Putamen (tissue), 1 donor: Measurements from ENCODE around the gene RNF187.
"Not testable (repeated sequence)": the region's sequence is repeated elsewhere in the genome, so short reads cannot be mapped to it uniquely, and the experiment has no call there.

Source experiments
- DNase-seq: peaks from one replicate; pipeline ENCODE4 v3.0.0-alpha.2; 2016; ENCODE audit warnings: low spot score

The RNF187 gene

DNA sequence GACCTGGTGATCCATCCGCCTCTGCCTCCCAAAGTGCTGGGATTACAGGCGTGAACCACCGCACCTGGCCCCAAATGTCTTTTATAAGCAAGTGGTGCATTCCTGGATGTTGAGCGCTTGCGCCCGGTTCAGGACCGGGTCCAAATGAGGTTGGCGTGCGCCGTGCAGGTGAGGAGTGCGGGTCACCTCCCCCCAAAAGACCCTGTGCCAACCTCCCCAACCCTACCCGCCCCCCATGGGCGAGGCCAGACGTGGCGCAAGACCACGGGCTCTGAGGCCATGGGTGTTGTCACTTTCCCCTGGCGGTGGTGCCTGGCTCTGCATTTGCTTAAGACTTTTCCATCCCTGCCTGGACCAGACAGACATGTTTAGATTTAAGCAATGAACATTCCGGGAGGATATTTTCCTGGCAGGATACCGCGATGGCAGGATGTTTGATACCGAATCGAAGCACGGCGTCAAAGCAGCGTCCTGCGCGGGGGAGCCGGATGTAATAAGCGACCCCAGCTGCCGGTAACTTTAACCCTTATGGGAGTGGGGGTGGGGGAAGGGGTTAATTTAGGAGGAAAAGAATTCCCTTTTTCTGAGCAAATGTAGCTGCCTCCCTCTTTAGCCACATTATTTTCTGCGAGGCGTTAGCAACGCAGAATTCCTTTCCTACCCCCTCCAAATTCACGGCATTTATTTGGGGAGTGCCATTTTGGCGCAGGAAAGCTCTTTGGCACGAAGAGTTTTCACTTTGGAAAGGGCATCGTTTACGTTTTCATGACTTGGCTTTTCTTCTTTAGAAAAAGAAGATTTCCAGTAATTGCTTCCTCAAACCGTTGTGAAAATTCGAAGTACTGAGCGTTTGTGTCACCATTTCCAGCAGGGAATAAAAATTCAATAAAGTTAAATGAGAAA lies 27.8 kb upstream of the RNF187 start:
- peak; percentile 38 for DNase-seq

DNA sequence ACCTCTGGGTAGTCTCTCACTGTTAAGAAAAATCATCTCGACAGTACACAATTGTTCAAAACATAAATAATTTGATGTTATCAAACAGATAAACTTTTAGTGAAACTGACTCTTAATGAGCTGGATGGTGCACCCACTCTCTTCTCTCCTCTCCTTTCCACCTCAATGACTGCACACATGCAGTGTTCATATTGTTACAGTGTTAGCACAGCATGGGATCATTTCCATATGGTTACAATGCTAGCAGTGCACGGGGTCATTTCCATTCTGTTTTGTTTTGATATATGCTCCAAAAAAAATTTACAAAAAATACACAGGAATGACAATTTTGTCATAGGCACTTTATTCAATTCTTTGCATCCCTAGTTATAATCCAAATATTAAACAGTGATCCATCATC lies 26.4 kb upstream of the RNF187 start:
- no peak for DNase-seq

DNA sequence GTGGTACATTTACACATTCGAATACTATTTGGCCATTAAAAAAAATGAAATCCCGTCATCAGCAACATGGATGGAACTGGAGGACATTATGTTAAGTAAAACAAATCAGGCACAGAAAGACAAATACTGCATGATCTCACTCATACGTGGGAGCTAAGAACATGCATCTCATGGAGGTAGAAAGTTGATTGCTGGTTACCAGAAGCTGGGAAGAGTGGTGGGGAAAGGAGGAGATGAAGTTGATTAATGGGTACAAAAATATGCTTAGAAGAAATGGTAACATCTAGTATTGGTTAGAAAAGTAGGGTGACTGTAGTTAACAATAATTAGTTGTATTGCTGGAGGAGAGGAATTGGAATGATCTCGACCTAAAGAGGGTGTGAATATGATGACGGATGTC lies 24.6 kb upstream of the RNF187 start:
- DNase-seq = no peak

DNA sequence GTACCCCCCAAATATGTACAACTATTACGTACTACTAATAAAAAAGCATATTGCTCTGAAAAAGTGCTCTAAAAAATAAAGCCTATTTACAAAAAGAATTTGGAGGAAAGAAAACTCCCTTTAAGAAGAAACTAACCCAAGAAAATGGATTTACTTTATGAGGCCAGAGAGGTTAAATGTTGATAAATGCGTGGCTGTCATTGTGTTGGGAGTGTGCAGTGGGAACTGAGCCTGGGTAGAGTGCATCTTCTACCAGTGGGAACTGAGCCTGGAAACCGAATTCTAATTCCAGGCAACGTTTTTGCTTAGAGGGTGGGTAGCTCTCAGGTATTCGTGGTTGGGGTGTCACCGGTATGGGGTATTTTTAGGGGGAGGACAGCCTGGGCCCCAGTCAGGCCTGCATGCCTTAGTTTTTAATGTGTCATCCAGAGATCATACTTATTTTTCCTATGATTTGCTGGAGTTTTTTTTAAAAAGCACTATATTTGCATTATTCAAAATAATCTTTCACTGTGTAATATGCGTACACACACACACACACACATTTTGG lies 24.1 kb upstream of the RNF187 start:
- DNase-seq = no peak

DNA sequence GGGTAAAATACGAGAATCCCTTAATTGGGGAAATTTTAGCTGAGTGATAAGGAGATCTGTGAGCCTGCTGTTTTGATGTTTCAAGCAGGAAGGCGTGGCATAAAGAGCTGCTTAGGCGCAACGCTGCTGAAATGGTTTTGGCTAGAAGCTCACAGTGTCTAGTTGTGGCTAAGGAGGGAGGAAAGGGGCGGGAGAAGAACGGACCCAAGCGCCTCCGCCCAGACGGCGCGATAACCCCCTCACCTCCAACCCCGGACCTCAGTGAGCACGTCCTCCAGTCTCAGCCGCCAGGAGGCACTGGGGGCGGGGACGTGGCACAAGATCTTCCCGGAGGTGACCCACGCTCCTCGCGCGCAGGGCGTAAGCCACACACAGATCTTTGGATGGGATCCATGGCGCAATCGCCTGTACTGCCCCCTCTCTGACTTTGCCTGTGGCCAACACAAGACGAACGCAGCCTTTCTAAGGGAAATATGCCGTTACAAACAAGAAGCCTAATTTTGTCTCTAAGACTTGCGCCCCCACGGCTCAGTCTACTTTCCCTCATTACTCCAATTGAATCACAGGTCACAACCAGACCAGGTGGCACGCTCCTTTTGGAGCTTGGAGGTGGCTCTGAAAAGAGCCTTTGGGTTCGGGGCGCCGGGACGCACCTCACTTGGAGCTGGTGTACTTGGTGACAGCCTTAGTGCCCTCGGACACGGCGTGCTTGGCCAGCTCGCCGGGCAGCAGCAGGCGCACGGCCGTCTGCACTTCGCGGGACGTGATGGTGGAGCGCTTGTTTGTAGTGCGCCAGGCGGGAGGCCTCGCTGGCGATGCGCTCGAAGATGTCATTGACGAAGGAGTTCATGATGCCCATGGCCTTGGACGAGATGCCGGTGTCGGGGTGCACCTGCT lies 23.4 kb upstream of the RNF187 start:
- no peak for DNase-seq

DNA sequence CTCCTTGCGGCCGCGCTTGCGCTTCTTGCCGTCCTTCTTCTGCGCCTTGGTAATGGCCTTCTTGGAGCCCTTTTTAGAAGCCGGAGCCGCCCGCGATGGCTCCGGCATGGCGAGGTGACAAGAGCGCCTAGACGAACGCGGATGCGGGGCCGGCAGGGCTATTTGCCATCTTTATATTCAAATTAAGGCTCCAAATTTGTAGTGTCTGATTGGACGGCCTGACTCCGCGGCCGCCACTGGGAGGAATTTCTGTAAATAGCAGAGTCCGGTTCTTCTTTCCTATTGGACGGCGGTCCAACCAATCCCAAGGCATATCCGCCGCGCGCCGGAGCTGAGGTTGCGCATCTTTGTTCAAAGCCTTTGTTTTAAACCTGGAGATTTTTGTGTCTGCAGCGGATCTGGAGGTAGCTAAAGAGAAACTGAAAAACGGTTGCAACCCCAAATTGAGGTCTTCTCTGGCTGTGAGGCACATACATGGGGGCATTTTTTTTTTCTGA lies 22.6 kb upstream of the RNF187 start:
- peak; percentile 81 for DNase-seq

DNA sequence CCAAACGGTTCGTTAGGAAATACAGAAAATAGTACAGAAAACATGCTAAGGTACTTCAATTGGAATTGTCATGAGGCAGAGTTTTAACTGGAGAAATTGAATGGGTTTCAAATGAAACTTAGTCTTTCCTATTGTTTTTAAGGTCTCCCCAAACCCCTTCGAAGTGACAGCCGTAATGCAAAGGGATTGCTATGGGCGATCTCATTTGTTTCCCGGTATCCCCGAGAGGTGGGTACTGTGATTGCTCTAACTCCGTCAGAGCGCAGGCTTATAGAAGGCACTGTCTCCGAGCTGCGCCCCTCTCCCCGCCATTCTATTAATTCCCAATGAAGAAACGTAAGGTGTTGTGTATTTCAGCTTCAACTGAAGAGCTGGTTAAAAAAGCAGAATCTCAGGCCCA lies 22.0 kb upstream of the RNF187 start:
- no peak for DNase-seq

DNA sequence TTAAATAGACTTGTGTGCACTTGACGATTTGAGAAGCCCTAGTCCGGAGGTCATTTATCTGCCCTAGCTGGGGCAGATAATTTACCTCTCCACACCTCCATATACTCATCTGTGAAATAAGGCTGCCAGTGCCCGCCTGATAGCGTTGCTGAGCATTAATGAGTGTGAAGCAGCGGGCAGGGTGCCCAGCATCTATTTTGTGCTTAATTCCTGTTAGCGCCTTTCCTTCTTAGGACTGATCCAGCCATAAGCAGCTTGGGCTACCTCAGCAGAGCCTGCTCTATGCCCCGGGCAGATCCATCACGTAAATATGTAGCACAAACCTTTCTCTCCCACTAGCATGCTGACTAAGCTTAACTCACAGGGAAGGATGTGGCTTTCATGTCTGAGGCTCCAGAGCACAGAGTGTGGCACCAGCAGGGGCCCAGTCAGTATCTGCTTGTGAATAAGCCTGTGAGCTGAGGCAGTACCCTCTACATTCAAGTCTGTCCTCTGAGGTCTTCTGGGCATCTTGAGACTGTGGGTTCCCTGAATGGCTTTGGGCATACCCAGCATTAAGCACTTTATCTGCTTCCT lies 21.5 kb upstream of the RNF187 start:
- DNase-seq = no peak

DNA sequence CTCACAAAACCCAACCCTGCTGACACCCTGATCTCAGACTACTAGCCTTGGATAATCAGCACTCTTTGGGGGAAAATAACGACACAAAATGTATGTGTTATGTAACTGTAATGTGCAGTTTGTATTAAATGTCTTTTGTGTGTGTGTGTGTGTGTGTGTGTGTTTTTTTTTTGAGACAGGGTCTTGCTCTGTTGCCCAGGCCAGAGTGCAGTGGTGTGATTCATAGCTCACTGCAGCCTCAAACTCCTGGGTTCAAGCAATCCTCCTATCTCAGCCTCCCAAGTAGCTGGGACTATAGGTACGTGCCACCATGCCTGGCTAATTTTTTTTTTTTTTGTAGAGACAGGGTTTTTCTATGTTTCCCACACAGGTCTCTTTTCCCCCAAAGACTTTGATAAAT lies 19.0 kb upstream of the RNF187 start:
- not testable (repeated sequence) for DNase-seq

DNA sequence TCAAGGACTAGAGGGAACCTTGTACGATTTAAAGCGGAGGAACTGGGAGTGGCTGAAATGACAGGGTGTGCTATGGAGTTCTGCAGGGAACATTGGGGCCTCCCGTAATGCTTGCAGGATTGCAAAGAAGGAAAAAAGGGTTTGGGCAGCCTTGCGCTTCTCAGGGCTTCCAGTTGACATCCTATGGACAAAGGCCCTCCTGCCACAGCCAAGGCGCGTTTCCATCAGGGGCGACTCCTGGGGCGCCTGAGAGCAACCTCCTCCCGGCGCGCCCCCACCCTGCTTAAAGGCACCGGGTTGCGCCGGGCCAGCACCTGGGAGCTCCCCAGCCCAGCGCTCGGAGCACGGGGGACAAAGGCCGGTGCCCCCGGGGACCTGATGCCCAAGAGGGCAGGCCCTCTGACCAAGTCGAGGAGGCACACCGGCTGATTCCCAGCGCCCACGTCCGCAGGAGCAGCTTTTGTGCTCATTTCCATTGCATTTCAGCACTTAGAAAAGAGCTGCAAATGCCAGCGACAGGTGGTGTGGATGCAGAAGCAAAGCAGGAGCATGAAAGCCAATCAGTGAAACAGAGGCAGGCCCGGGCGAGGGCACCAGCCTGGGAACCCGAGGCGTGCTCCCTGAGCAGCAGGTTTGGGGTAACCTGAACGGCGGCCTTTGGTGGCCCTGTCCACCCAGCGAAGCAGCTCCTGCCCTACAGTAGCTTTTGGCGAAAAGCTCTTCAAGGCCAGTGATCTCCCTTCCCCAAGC lies 17.6 kb upstream of the RNF187 start:
- DNase-seq = no peak

DNA sequence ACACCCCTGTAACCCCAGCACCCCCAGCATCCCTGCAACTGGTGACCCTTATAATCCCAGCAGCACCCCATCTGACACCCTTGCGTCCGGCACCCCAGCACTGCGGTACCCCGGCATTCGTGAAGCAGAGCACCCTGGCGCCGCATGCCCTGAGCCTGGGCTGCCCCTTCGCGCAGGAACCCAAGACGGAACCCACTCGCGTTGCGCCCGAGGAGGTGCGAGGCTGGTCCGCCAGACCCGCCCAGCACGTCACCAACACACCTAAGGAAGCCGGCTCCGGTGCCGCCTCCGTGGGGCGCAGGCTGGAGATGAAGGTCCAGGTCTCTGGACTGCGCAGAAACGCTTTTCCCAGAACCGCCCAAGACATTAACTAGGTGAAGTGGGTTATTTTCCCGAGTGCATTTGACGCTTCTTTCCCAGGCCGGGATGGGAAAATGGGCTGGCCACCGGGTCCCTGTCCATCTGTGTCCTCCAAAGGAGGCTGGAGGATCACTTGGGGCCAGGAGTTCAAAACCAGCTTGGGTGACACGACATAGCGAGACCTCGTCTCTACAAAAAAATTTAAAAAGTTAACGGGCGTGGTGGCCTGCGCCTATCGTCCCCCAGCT lies 15.9 kb upstream of the RNF187 start:
- no peak for DNase-seq

DNA sequence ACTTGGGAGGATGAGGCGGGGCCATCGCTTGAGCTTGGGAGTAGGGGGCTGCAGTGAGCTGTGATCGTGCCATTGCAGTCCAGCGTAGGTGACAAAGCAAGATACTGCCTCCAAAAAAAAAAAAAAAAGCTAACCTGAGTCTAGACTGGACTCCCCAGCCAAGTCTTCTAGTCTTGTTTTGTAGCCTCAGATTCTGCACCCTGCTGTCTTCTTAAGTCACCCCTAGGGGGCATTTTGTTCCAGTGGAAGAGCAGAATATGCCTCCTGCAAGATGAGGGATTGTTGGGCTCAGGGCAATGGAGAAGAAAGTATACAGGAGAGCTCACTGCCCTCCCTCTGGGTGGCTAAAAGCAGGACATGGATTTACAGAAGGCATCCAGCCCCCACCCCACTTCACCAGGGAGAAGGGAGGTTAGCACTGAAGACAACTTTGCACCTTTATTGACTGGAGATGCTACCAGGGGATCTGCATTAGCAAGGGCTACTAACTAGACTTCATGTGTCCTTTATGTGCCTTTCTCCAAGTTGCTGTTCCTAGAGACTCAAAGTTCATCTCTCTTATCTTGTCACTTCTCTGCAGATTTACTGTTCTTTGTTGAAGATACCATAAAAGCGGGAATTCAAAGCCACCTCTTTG lies 15.3 kb upstream of the RNF187 start:
- DNase-seq = no peak

DNA sequence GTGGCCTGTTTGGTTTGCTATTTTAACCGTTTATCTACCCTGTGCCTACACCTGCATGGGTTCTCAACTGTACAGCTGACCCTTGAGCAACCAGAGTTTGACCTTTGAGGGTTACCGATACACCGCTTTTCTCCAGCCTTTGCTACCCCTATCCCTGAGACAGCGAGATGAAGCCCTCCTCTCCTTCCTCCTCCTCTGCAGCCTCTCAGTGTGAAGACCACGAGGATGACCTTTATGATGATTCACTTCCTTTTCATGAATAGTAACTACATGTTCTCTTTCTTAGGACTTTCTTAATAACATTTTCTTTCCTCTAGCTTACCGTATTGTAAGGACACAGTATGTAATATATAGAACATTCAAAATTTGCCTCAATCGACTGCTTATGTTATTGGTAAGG lies 14.5 kb upstream of the RNF187 start:
- DNase-seq = no peak

DNA sequence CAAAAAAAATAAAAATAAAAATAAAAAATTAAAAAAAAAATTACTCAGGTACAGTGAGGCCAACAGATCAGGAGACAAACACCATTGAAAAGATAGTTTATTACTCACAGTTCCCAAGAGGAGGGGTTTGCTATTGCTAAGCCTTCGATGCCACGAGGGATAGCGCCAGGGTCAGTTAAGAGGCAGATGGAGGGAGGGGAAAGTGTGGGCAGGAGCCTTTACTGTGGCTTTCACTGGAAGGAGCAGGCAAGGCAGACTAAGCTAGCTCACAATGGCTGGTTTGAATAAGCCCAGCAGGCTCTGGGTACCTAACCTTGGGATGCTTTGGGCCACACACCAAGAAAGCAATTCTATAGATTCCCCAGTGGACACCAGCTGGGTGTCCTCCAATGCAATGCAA lies 12.7 kb upstream of the RNF187 start:
- DNase-seq = no peak

DNA sequence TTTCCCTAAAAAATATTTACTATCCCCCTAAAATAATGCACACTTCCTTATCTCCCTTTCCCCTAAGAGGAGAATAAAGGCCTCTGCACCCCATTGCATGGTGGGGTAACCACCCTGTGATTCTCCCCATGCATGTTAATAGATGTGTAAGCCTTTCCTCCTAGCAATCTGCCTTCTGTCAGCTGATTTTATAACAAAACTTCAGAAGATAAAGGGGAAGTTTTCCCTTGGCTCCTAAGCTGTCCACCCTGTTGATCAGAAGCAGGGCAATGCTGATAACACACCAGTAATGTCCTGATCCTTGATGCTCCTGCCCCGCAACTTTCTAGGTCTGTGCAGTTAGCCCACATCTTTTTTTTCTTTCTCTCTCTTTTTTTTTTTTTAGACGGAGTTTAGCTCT lies 11.4 kb upstream of the RNF187 start:
- no peak for DNase-seq

DNA sequence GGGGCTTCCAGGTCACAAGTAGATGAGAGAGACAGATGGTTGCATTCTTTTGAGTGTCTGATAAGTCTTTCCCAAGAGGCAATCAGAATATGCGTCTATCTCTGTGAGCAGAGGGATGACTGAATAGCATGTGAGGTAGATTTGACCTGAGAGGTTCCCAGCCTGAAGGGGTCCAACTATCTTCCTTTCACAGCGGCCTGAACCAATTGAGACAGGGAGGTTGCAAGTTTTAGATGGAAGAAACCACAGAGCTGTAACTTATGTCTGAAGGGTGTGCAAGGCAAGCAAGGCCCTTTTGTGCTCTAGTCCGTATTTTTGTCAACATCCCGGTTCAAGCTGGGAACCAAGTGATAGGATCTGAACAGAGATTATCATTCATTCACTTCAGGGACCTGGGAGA lies 9.9 kb upstream of the RNF187 start:
- DNase-seq = no peak

DNA sequence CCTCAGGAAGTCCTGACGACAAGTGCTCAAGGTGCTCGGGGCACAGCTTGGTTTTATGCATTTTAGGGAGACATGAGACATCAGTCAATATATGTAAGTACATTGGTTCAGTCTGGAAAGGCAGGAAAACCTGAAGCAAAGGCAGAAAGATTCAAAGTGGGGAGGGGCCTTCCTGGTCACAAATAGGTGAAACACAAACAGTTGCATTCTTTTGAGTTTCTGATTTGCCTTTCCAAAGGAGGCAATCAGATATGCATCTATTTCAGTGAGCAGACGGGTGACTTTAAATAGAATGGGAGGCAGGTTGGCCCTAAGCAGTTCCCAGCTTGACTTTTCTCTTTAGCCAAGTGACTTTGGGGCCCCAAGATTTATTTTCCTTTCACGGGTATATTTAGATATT lies 8.9 kb upstream of the RNF187 start:
- DNase-seq = no peak

DNA sequence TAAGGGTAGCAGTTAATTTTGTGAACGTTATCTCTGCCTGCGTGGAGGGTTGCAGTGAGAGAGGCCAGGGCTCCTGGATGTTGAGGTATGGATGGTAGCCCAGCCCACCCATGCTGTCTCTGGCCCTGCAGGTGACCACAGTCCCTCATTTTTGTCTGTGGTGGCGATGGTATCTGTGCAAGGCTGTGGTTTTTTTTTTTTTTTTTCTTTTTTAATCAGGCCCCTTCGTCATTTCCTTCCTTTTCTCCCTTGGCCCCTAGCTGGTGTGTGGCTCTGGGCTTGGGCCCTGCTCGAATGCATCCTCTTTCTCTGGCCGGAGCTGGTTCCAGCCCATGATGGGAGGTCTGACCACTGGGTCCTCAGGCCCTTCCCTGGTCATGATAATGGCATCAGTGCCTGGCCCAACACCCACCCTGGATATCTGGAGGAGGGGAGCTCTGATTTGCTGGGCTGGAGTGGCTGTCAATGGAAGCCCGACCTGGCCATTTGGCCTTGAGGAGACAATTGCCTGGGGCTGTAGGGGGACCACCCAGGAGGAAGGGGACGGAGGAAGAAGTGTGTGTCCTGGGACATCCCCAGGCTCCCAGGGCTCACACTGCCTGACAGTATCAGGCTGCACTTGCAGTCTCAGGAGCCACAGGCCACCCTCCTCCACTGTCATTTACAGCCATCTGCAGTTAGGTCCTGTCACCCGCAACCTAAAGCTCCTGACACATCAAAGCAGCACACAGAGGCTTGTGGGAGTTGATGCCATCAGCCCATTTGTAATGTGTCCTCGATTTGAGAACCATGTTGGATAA lies 8.1 kb upstream of the RNF187 start:
- no peak for DNase-seq

DNA sequence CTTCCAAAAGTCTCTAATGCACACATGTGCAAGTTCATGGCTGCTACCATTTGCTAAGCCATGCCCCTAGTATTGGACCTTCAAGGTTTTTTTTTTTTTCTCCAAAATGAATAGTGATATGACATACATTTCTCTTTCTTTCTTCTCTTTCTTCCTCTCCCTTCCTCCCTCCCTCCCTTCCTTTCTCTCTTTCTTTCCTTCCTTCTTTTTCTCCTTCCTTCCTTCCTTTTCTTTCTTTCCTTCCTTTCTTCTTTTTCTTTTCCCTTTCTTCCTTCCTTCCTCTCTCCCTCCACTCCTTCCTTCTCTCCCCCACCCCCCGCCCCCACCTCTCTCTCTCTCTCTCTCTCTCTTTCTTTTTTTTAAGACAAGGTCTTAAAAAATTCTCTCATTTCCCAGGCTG lies 3.4 kb upstream of the RNF187 start:
- DNase-seq = no peak
